GM06990 (cell line): ENCODE results near the gene TDRD1.

Source experiments
- DNase-seq: peaks from one replicate; pipeline ENCODE4 v3.0.0-alpha.2; 2011; ENCODE audit not compliant: insufficient read length; ENCODE audit errors: extremely low read depth
- H3K27me3 ChIP-seq: replicated peaks from 2 replicates; pipeline ENCODE4 v1.6.0; 2011; ENCODE audit warnings: low read length; ENCODE audit not compliant: control insufficient read depth, insufficient read depth
- H3K36me3 ChIP-seq: 2 replicates; pipeline ENCODE4 v1.5.1; 2011; ENCODE audit warnings: low read length; ENCODE audit not compliant: control insufficient read depth, insufficient read depth
- H3K4me3 ChIP-seq: replicated peaks from 2 replicates; pipeline ENCODE4 v1.5.1; 2011; ENCODE audit warnings: low read depth, mild to moderate bottlenecking, control low read depth, low read length
- CTCF ChIP-seq: IDR thresholded peaks from 2 replicates; pipeline ENCODE4 v1.5.1; 2011; ENCODE audit warnings: low read length, control low read depth, mild to moderate bottlenecking, inconsistent platforms; ENCODE audit not compliant: insufficient read depth, poor library complexity, severe bottlenecking

Gene TDRD1

DNA sequence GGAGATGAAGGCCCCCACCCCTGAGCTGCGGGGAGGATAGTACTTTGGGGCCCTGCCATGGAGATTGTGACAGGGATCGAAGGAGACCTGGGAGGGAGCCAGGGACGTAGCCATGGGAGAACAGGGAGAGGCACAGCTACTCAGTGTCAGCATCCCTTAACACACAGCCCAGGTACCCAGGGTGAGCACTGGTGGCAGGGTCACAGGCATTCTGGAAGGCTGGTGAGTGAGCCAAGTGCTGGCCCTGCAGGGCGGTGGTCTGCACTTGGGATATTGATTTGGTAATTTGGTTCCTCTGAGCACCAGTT, 99.7 kb downstream of the TDRD1 start:
- Histone ChIP-seq H3K36me3 (no peaks in the 10 kb centered on the region), H3K4me3 (no peak overlapping the region), H3K27me3 (no peaks in the 10 kb centered on the region; the same call in 1 of the 2 replicates)
- TF ChIP-seq CTCF: no peak
- no peak for DNase-seq

GRCh38 chr10:114279289-114279688, 100.1 kb downstream of the TDRD1 start:
- TF ChIP-seq CTCF: no peak
- no peak for DNase-seq
- no peaks in the 10 kb centered on the region for H3K36me3 ChIP-seq
- no peak overlapping the region for H3K4me3 ChIP-seq
- no peaks in the 10 kb centered on the region for H3K27me3 ChIP-seq

DNA sequence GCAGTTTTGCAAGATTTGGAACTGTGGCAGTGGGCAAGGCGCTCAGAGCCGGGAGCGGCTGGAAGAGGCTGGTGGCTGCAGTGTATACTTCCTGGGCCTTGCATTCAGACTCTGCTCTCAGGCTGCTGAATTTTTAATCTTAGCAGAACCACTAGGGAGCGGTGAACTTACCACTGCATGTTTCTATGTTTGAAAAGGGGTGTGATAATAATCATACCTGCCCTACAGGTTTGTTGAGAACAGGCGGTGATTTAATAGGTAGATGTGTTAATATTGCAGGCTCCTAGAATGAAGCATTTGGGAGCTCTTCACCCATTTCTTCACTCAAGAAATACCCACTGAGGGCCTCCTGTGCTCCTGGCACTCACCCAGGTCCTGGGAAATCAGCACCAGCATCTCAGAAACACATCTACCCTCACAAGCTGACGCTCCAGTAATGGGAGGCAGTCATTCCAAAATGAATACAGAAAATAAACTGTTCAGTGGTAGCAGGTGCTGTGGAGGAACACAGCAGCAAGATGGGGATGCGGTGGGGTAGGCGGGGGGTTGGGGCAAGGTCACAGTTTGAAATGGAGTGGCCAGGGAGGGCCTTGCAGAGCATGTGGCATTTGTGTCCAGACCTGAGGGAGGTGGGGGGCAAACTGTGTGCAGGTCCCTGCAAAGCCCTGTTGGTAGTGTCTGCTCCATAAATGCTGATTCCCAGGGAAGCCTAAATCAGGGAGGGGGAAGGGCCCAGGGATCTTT, 100.9 kb downstream of the TDRD1 start:
- no peak for TF ChIP-seq CTCF
- H3K4me3 ChIP-seq: no peak overlapping the region
- no peaks in the 10 kb centered on the region for H3K27me3 ChIP-seq
- DNase-seq: no peak
- H3K36me3 ChIP-seq: no peaks in the 10 kb centered on the region

GRCh38 chr10:114281006-114281405, 101.9 kb downstream of the TDRD1 start:
- TF ChIP-seq CTCF: no peak
- H3K36me3 ChIP-seq: no peaks in the 10 kb centered on the region
- no peaks in the 10 kb centered on the region for H3K27me3 ChIP-seq
- no peak overlapping the region for H3K4me3 ChIP-seq
- no peak for DNase-seq

- no peak overlapping the region for H3K4me3 ChIP-seq
- H3K36me3 ChIP-seq: no peaks in the 10 kb centered on the region
- DNase-seq: no peak
- no peak for TF ChIP-seq CTCF
- H3K27me3 ChIP-seq: no peaks in the 10 kb centered on the region; the same call in 1 of the 2 replicates
These were observed 102.3 kb downstream of the TDRD1 start for GRCh38 chr10:114281461-114281860.
